Stomach smooth muscle (tissue), 2 donors: ENCODE data around the gene CMPK2.

Experiments used
- H3K27ac ChIP-seq: one replicate; pipeline ENCODE4 v1.7.0; 2013; ENCODE audit warnings: mild to moderate bottlenecking, low read length, inconsistent platforms
- H3K27me3 ChIP-seq, 2 donors: one replicate each; pipeline ENCODE4 v1.7.0; 2013; ENCODE audit warnings: low read length in 2 of 2; ENCODE audit not compliant: insufficient read depth in 2 of 2, control insufficient read depth in 1 of 2
- H3K36me3 ChIP-seq, 2 donors: one replicate each; pipeline ENCODE4 v1.7.0; 2013; ENCODE audit warnings: low read length in 2 of 2; ENCODE audit not compliant: control insufficient read depth in 2 of 2, insufficient read depth in 2 of 2
- H3K4me1 ChIP-seq: one replicate; pipeline ENCODE4 v1.7.0; 2013; ENCODE audit warnings: low read length; ENCODE audit not compliant: control insufficient read depth, insufficient read depth
- H3K4me3 ChIP-seq, 2 donors: one replicate each; pipeline ENCODE4 v1.7.0; 2013; ENCODE audit warnings: low read length in 2 of 2
- H3K9ac ChIP-seq, 2 donors: one replicate each; pipeline ENCODE4 v1.7.0; 2013; ENCODE audit warnings: low read length in 2 of 2, mild to moderate bottlenecking in 1 of 2
- H3K9me3 ChIP-seq, 2 donors: one replicate each; pipeline ENCODE4 v1.7.0; 2013; ENCODE audit warnings: low read length in 2 of 2; ENCODE audit not compliant: control insufficient read depth in 2 of 2
- donor health status: healthy.
- donor health status: Pancreatic carcinoma.

The CMPK2 gene

DNA sequence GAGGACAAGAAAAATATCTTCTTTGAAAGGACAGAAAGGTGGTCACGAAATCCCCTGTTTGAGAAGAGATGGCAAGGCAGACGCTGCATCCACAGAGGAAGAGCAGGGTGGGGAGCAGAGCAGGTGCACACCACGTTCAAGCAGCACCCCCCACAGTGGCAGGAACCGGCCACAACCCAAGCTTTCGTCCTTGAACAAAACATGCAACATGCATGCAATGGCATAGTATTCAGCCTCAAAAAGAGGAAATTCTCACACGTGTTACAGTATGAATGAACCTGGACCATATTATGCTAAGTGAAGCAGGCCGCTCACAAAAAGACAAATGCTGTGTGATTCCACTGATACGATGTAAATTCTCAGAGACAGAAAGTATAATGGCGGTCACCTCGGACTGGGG lies 51.4 kb downstream of the CMPK2 start:
- Histone ChIP-seq H3K9ac (no peak overlapping the region), H3K4me1 (no peaks in the 10 kb centered on the region), H3K27me3 (peaks cover 0 to 4% of the 10 kb centered on the region in 2 donors)

DNA sequence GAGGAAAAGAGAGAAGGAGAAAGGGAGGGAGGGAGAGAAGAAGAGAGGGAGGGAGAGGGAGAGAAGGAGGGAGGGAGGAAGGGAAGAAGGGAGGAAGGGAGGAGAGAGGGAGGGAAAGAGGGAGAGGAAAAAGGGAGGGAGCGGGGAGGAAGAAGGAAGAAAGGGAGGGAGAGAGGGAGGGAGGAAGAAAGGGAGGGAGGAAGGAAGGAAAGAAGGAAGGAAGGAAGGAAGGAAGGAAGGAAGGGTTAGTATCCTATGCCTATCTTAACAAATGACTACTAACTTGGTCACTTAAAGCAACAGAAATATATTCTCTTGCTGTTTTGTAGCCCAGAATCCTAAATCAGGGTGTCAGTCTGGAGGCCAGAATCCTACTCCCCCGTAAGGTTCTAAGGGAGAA lies 52.1 kb downstream of the CMPK2 start:
- Histone ChIP-seq H3K27me3 (peaks cover 0 to 4% of the 10 kb centered on the region in 2 donors), H3K4me3 (no peak overlapping the region), H3K36me3 (no peaks in the 10 kb centered on the region), H3K27ac (no peak overlapping the region), H3K9ac (no peak overlapping the region), H3K9me3 (no peaks in the 10 kb centered on the region), H3K4me1 (no peaks in the 10 kb centered on the region)

More for the DNA sequence above, 51.4 kb downstream of the CMPK2 start:
- Histone ChIP-seq H3K36me3 (no peaks in the 10 kb centered on the region), H3K9me3 (no peaks in the 10 kb centered on the region), H3K27ac (no peak overlapping the region), H3K4me3 (no peak overlapping the region)

DNA sequence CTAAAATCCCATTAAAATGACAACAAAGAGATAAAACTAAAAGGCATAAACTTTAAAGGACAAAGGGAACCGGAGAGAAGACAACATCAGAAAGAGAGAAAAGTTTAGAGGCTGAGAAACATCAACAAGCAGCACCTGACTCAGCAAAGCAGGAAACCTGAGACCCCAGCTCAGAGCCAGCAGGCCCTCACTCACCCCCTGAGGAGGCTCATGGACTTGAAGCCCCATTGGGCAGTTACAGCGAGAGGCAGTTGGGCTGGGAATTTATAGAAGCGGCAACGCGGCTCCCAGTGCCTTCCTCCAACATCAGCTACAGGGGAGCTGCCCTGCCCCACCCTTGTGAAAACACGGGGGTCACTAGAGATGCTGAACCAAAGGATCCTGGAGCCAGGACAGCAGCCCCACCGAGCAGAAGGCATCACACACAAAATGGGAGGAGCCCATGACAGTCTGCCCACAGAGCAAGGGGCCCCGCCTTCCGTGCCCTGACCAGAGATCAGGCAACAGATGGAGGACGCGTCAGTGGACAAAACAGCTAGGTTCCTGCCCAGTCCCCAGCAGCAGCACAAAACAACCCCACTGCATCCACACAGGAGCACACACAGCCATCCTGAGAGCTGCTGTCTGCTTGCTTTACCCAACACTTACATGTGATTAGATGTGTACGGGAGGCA lies 52.7 kb downstream of the CMPK2 start:
- no peak overlapping the region for H3K27ac ChIP-seq
- H3K9me3 ChIP-seq, result no peaks in the 10 kb centered on the region
- no peaks in the 10 kb centered on the region for H3K4me1 ChIP-seq
- H3K27me3 ChIP-seq, result peaks cover 0 to 4% of the 10 kb centered on the region in 2 donors
- no peak overlapping the region for H3K9ac ChIP-seq
- no peaks in the 10 kb centered on the region for H3K36me3 ChIP-seq
- H3K4me3 ChIP-seq, result no peak overlapping the region

DNA sequence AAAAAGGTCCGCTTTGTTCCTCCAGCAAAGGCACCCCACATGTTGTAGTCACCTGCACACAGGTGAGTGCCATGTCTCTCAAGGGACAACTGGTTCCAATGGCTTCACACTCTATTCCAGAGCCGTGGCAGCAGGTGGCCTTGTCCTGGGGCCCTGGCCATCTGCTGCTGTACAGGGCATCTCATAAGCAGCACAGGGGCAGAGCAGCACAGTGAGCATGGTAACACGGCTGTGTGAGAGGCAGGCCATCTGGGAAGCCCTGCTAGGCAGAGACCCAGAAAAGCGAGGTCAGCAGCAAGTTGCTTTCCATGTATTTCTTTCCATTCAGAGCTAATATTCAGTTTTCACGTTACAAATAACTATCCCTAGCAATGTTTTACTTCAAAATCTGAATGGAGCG lies 54.7 kb downstream of the CMPK2 start:
- Histone ChIP-seq H3K4me3 (no peak overlapping the region), H3K36me3 (no peaks in the 10 kb centered on the region), H3K27ac (no peak overlapping the region), H3K27me3 (peaks cover 0 to 4% of the 10 kb centered on the region in 2 donors), H3K9me3 (no peaks in the 10 kb centered on the region), H3K4me1 (no peaks in the 10 kb centered on the region), H3K9ac (no peak overlapping the region)

DNA sequence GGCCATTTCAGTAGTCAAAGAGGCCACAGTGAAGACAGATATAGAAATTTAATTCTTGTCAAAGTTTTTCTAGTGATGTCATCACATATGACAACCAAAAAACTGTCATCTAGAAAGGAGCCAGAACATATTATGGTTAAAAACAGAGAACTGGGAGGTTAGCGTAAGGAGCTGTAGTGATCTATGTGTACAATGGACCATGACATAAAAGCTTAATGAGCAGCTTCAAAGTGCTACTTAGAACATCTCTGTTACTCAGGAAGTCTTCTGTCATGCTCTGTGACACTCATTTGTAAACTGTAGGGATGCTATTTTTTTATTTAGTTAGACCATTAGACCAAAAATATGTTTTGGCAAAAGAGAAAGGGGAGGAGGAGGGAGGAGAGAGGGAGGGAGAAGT lies 57.3 kb downstream of the CMPK2 start:
- Histone ChIP-seq H3K27me3 (peaks cover 0 to 4% of the 10 kb centered on the region in 2 donors), H3K9me3 (no peaks in the 10 kb centered on the region), H3K9ac (no peak overlapping the region), H3K4me3 (no peak overlapping the region), H3K27ac (no peak overlapping the region), H3K36me3 (no peaks in the 10 kb centered on the region), H3K4me1 (no peaks in the 10 kb centered on the region)

DNA sequence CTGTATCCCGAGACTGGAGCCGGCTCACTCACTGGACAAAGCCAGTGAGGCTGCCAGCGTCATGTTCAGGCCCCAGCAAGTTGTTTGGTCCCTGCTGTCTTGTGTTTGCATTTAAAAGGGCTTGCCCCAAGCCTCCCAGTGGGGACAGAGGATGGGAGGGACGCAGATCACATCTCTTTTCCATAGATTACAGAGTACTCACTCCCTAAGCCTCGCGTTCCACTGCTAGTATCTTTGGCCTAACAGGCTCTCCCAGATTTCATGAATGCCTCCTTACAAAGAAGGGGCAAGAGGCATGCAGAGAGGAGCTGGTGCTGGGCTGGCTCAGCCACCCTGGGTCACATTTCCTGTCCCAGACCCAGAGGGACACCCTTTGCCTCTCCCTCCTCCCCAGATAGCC lies 59.1 kb downstream of the CMPK2 start:
- peaks cover 0 to 7% of the 10 kb centered on the region in 2 donors for H3K27me3 ChIP-seq
- H3K9me3 ChIP-seq, result no peaks in the 10 kb centered on the region
- no peaks in the 10 kb centered on the region for H3K4me1 ChIP-seq
- no peak overlapping the region for H3K4me3 ChIP-seq
- H3K27ac ChIP-seq, result no peak overlapping the region
- no peak overlapping the region for H3K9ac ChIP-seq
- no peaks in the 10 kb centered on the region for H3K36me3 ChIP-seq

DNA sequence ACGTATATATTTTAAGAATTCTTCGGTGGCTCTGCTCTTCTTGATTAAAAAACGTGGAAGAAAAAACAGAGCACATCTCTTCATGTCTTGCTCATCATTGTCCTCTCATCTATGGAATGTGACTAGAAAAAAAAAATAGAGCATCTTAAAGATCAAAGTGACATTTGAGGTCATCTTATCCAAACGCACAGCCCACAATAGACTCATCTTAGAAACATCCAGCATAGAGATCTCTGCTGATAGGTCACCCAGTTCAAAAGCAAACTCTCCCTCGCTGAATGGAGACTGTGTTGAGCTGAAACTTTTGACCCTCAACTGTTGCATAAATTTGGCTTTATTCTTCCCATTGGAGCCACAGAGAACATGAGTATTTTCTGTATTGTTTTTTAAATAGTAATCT lies 65.2 kb downstream of the CMPK2 start:
- Histone ChIP-seq H3K27me3 (peaks cover 0 to 3% of the 10 kb centered on the region in 2 donors), H3K27ac (no peak overlapping the region), H3K36me3 (no peaks in the 10 kb centered on the region), H3K4me3 (no peak overlapping the region), H3K9ac (no peak overlapping the region), H3K9me3 (no peaks in the 10 kb centered on the region), H3K4me1 (no peaks in the 10 kb centered on the region)
